ENCODE data around the gene SORCS2. TPM values are rescaled to one million over a fixed set of nuclear protein-coding genes. Genes with fewer than 3 reads are reported as not detected.

SORCS2 gene
- total and polyA plus RNA-seq, 2 of the 8 experiments (the other 6 are each of a cell fraction or from before 2014, with no cell fraction given) = 0.36 to 1.8 TPM

DNA sequence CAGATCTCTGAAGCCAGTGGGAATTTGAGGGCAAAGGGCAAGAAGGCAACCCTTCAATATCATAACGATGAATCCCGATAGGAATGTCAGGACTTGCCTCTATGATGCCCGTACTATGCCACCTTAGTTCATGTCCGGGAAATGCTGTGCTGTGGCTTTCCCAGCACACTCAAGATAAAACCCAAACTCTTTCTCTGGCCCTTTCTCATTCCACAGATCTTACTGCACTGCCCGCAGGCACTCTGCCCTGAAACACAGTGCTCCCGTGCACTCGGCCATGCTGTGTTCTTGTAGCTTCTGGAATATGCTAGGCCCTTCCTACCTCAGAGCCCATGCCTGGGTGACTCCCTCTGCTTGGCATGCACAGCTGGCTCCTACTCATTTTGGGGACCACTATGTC, 26.3 kb downstream of the SORCS2 start:
- H3K27ac ChIP-seq (ENCODE audit: low read depth, low read length) = no peak overlapping the region
- no peak for TF ChIP-seq POLR2AphosphoS5 (IDR thresholded peaks at IDR 0.05; ENCODE audit: low read depth, low read length)
- TF ChIP-seq POU5F1 (IDR thresholded peaks at IDR 0.05; ENCODE audit: low read depth, low read length) = no peak
- no peak for TF ChIP-seq RFX5 (IDR thresholded peaks at IDR 0.05; ENCODE audit: borderline replicate concordance, low read depth, low read length)
- no peak for TF ChIP-seq KDM5A (IDR thresholded peaks at IDR 0.05; ENCODE audit: low read length)
- no peak for TF ChIP-seq KDM1A (IDR thresholded peaks at IDR 0.05; ENCODE audit: borderline replicate concordance, low read length)
- TF ChIP-seq KDM4A (IDR thresholded peaks at IDR 0.05; ENCODE audit: low read depth, low read length, severe bottlenecking) = no peak
- no peak for TF ChIP-seq RBBP5 (IDR thresholded peaks at IDR 0.05; ENCODE audit: borderline replicate concordance, low read depth, low read length)
- no peak for TF ChIP-seq SIRT6 (IDR thresholded peaks at IDR 0.05; ENCODE audit: low read length)
- no peak for TF ChIP-seq POLR2A (IDR thresholded peaks at IDR 0.05; ENCODE audit: control extremely low read depth in 1 of 2, low read depth in 2 of 2, low read length in 2 of 2)
- TF ChIP-seq, protein P1, sequence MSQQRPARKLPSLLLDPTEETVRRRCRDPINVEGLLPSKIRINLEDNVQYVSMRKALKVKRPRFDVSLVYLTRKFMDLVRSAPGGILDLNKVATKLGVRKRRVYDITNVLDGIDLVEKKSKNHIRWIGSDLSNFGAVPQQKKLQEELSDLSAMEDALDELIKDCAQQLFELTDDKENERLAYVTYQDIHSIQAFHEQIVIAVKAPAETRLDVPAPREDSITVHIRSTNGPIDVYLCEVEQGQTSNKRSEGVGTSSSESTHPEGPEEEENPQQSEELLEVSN (IDR thresholded peaks at IDR 0.05) = no peak
- TF ChIP-seq FOSL1 (IDR thresholded peaks at IDR 0.05; ENCODE audit: insufficient read depth, low read depth, low read length) = no peak
- TF ChIP-seq SAP30 (IDR thresholded peaks at IDR 0.05; ENCODE audit: insufficient read depth, insufficient replicate concordance, low read length) = no peak
- TF ChIP-seq SP1 (IDR thresholded peaks at IDR 0.05; ENCODE audit: low read depth, low read length) = no peak
- no peak for TF ChIP-seq EZH2 (IDR thresholded peaks at IDR 0.05; ENCODE audit: low read depth, low read length, severe bottlenecking)
- TF ChIP-seq TEAD4 (IDR thresholded peaks at IDR 0.05; ENCODE audit: low read depth, low read length) = no peak
- 89% methylated on average over 7 of the region's 7 CpGs; no CpG with 5 or more reads in 1 of the 2 experiments for WGBS, 2 experiments (ENCODE audit: extremely low coverage in 1 of 2, insufficient coverage in 1 of 2, insufficient read length in 1 of 2, insufficient replicate concordance in 2 of 2, low coverage in 1 of 2, low lambda C conversion rate in 2 of 2, missing lambda C conversion rate in 1 of 2)
- CTCF ChIA-PET (ENCODE audit: partially characterized antibody) = interaction anchor here (1.2 kb wide), 1 partner anchor 20 kb away, joined by 7 read pairs; no protein-coding TSS in a partner anchor
- no peaks in the 10 kb centered on the region for H3K27me3 ChIP-seq (replicated peaks in 1 of 4; ENCODE audit: control insufficient read depth in 3 of 4, extremely low read depth in 1 of 4, insufficient read depth in 3 of 4, low read length in 3 of 4)
- H3K9ac ChIP-seq (replicated peaks in 1 of 4; ENCODE audit: extremely low read depth in 1 of 4, low read depth in 3 of 4, low read length in 3 of 4) = no peak overlapping the region
- H3K23me2 ChIP-seq (ENCODE audit: low read depth, low read length) = no peaks in the 10 kb centered on the region
- DNase-seq (ENCODE audit: low read depth in 1 of 2, low spot score in 2 of 2) (no peak), FAIRE-seq (no peak)
- H2BK15ac ChIP-seq (ENCODE audit: low read length) = no peak overlapping the region
- H2BK120ac ChIP-seq (replicated peaks; ENCODE audit: low read depth, low read length) = no peak overlapping the region
- H2AFZ ChIP-seq (ENCODE audit: low read length) = no peak overlapping the region
- no peak overlapping the region for H2BK5ac ChIP-seq (ENCODE audit: low read depth, low read length)
- H3K79me1 ChIP-seq (ENCODE audit: low read depth, low read length) = no peaks in the 10 kb centered on the region
- H3K4me3 ChIP-seq (ENCODE audit: extremely low read depth in 1 of 4, insufficient read depth in 2 of 4, low read depth in 3 of 4, low read length in 4 of 4) = no peak overlapping the region
- POLR2A ChIA-PET (ENCODE audit: partially characterized antibody) = no interaction called here
- H4K5ac ChIP-seq (ENCODE audit: insufficient read length, low read depth, low read length) = no peak overlapping the region
- H3K14ac ChIP-seq (ENCODE audit: insufficient read length) = no peak overlapping the region
- H2BK20ac ChIP-seq (ENCODE audit: low read length) = no peak overlapping the region
- H3K4me1 ChIP-seq (replicated peaks in 1 of 4; ENCODE audit: control insufficient read depth in 3 of 4, insufficient read depth in 4 of 4, low read length in 3 of 4) = no peaks in the 10 kb centered on the region
- no peak overlapping the region for H3K18ac ChIP-seq (ENCODE audit: extremely low read depth, low read length)
- no peak overlapping the region for H2AK5ac ChIP-seq (ENCODE audit: low read depth, low read length)
- no peak overlapping the region for H4K8ac ChIP-seq (ENCODE audit: extremely low read depth, insufficient read depth, low read length)
- no peaks in the 10 kb centered on the region for H3K36me3 ChIP-seq (ENCODE audit: control insufficient read depth in 2 of 4, insufficient read depth in 4 of 4, low read length in 3 of 4)
- no peak overlapping the region for H3K56ac ChIP-seq (replicated peaks; ENCODE audit: insufficient read length, low read depth, low read length)
- no peak overlapping the region for H2BK12ac ChIP-seq (ENCODE audit: low read depth, low read length)
- H3K23ac ChIP-seq (ENCODE audit: insufficient read length) = no peak overlapping the region
- H3K79me2 ChIP-seq (ENCODE audit: control insufficient read depth in 1 of 2, insufficient read depth in 2 of 2, low read length in 2 of 2) = no peaks in the 10 kb centered on the region
- H3K4me2 ChIP-seq (ENCODE audit: insufficient read depth in 1 of 2, low read depth in 2 of 2, low read length in 2 of 2) = no peak overlapping the region
- peaks cover 0 to 3% of the 10 kb centered on the region in 2 experiments; a peak in 1 of 4 replicates for H3K9me3 ChIP-seq (ENCODE audit: insufficient read depth in 2 of 2, low read depth in 1 of 2, low read length in 1 of 2)
- no peak overlapping the region for H4K91ac ChIP-seq (replicated peaks; ENCODE audit: insufficient read length, low read length)
- no peaks in the 10 kb centered on the region for H4K20me1 ChIP-seq (replicated peaks in 1 of 2; ENCODE audit: control insufficient read depth in 1 of 2, insufficient read depth in 2 of 2, low read length in 2 of 2)
- no peak overlapping the region for H3K4ac ChIP-seq (replicated peaks; ENCODE audit: insufficient read length, low read depth, low read length)
